Mesothelial cell of epicardium (in vitro differentiated cells): ENCODE measurements around the gene RBM33. TPM values are rescaled to one million over a fixed set of nuclear protein-coding genes. Genes with fewer than 3 reads are reported as not detected.

Experiments
- DNase-seq, 2 experiments: peaks; one replicate each; pipeline ENCODE4 v3.0.0; 2021; ENCODE audit warnings: low spot score in 2 of 2; ENCODE audit not compliant: unreplicated experiment in 2 of 2
- H3K27ac Mint-ChIP-seq: 2 replicates; pipeline ENCODE4 v1.8.0; 2021; ENCODE audit warnings: mixed read lengths
- H3K27me3 Mint-ChIP-seq: 2 replicates; pipeline ENCODE4 v1.8.0; 2021; ENCODE audit warnings: low read depth, mixed read lengths
- H3K36me3 Mint-ChIP-seq: 2 replicates; pipeline ENCODE4 v1.8.0; 2021; ENCODE audit warnings: mixed read lengths
- H3K4me1 Mint-ChIP-seq: 2 replicates; pipeline ENCODE4 v1.8.0; 2021; ENCODE audit warnings: mixed read lengths
- H3K4me3 Mint-ChIP-seq: 2 replicates; pipeline ENCODE4 v1.8.0; 2021; ENCODE audit warnings: mild to moderate bottlenecking, moderate library complexity, mixed read lengths
- H3K9me3 Mint-ChIP-seq: 2 replicates; pipeline ENCODE4 v1.8.0; 2021; ENCODE audit warnings: mixed read lengths
- total RNA-seq: library from RNA; stranded (reverse); gene quantifications from 3 replicates; pipeline ENCODE4 v1.2.1, GENCODE V29; 2021
- TF ChIP-seq, protein P1 (sequence below): fragments of 200-600 bp; sonication (generic); IDR thresholded peaks from one replicate; pipeline ENCODE4 v1.5.0; 2021; ENCODE audit warnings: antibody characterized with exemption; ENCODE audit not compliant: unreplicated experiment

RBM33 gene
- total RNA-seq, 1 donor from 2014 or later: 83.4 TPM

DNA sequence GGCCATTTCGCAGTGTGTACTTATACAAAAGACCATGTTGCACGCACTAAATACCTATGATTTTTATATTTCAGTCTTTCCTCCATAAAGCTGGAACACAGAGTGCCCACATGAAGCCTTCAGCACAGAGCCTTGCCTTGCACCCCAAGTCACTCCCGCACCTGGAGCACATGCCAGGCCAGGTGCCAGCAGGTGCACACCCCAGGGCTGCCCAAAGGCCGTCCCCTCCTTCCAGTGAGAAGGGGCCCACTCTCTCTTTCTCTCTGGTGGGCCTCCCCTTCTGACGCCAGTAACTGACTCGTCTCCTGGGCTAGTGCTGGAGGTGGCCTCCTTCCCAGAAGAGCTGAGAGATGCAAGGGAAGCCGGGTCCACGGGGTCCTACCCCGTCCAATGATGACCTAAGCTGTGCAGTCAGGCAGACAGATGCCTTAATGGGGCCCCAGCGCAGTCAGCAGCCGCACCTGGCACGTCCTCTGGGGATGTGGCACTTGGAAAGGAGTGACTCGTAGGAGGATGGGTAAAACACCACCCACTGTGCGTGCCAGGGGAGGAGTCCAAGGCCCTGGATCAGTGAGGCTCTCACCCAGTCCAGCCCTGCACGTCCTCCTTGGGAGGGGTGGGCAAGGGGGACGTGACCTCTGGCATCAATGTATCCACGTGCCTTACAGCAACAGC lies 185.5 kb downstream of the RBM33 start:
- no peak for DNase-seq
- Mint-ChIP-seq H3K36me3 (no peaks in the 10 kb centered on the region), H3K4me3 (no peak overlapping the region), H3K4me1 (no peaks in the 10 kb centered on the region), H3K27me3 (peaks cover 66% of the 10 kb centered on the region), H3K9me3 (no peaks in the 10 kb centered on the region), H3K27ac (no peak overlapping the region)
- TF ChIP-seq, protein P1, sequence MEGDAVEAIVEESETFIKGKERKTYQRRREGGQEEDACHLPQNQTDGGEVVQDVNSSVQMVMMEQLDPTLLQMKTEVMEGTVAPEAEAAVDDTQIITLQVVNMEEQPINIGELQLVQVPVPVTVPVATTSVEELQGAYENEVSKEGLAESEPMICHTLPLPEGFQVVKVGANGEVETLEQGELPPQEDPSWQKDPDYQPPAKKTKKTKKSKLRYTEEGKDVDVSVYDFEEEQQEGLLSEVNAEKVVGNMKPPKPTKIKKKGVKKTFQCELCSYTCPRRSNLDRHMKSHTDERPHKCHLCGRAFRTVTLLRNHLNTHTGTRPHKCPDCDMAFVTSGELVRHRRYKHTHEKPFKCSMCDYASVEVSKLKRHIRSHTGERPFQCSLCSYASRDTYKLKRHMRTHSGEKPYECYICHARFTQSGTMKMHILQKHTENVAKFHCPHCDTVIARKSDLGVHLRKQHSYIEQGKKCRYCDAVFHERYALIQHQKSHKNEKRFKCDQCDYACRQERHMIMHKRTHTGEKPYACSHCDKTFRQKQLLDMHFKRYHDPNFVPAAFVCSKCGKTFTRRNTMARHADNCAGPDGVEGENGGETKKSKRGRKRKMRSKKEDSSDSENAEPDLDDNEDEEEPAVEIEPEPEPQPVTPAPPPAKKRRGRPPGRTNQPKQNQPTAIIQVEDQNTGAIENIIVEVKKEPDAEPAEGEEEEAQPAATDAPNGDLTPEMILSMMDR: no peak

Other genes starting within 250 kb of the RBM33 start
- gene EN2, start 186.5 kb upstream of the RBM33 start, total RNA-seq: not detected in 3 replicates
- not detected in 3 replicates for gene CNPY1, start 98.1 kb upstream of the RBM33 start, total RNA-seq
- 0.58 to 0.75 TPM (median 0.73 TPM) in 3 replicates for gene SHH, start 167.8 kb downstream of the RBM33 start, total RNA-seq